HG03565 (cell line): ENCODE results near the gene CTNNA2.

Source experiments
- ATAC-seq: cut with Tn5 transposase; IDR thresholded peaks from one replicate; pipeline ENCODE4 v1.9.1; 2021; ENCODE audit warnings: mild to moderate bottlenecking, moderate library complexity; ENCODE audit not compliant: unreplicated experiment

The CTNNA2 gene

DNA sequence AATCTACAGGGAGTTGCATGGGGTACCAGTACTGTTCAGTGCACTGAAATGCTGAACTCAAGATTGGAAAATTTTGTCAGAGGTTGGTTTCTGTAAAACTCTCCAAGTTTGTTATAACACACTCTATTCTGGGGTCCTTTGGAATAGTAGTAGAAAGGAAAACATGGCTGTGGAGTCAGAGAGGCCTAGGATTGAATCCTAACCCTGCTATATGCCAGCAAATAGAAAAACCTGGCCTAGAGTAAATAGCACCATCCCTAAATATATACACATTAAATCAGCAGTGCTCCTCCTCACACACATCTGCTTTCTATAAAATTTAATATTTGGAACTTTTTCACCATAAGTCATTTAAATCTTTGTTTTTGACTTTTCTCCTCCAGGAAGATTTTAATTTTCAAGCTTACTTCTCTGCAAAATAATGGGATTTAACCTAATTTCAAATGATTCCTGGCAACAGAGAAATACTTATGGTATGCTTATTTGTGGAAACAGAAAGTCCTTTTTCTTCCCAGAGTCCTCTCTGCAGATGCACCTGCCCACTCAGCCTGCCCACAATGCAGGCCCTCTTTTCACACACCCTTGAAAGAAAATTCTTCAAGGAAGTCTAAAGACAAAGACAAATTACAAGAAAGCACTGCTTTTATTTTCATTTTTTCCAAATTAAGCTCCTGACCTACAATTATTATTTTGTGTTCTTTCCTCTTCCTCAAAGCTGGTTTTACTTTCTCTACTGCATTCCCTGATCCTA, 989.2 kb downstream of the CTNNA2 start:
- no peak for ATAC-seq

DNA sequence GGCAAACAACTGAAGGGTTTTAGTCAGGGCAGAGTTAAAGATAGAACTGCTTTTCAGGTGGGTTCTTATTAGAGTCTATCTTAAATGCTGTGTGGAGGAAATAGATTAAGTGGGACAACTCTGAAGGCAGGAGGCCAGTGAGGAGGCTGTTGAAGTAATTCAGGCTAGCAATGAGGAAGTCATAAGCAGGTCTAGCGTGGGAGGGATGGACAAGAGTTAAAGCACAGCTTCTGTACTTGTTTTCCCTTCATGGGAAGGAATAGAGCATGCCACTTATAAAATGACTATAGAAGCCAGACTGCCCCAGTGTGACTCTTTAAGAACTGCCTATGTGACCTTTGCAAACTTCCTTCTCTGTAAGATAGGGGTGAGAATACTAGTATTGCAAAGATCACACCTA, 993.7 kb downstream of the CTNNA2 start:
- no peak for ATAC-seq

DNA sequence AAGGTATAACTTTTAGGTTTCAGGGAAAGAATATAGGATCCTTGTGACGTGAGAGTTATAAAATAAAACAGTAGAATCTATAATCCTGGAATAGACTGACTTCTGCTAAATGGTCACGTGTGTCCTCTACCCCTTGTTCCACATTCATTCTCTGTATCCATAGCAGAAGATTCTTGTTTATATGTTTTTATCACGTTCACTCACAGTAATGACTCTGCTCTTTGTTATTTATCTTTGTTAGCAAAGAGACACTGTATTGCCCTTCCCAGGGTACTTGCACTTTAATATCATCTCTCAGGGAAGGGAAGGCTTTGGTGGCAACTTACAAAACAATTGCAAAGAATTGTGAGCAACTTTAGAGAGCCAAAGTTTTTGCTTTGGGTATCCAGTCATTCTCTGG, 997.9 kb downstream of the CTNNA2 start:
- no peak for ATAC-seq

GRCh38 chr2:80515964-80516363, 1003.1 kb downstream of the CTNNA2 start:
- ATAC-seq, result no peak

DNA sequence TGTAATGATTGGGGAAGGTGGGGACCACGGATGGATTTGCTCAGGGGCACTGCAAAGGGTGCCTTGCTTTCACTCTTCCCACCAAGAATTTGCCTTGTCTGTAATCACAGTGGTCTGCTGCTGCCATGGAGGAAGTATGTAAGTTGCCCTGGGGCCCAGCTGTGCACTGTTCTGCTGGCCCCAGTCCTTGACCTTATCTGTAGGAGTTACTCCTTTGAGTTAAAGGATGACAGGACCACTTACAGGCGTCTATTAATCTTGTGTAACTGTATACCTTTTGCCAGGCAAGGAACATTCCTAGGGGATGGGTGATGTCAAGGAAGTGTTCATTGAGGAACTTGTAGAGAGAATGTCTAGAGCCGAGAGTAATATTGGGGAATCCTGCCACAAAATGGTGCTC, 1004.5 kb downstream of the CTNNA2 start:
- ATAC-seq, result no peak

- no peak for ATAC-seq
Observed at GRCh38 chr2:80519121-80519643, 1006.3 kb downstream of the CTNNA2 start.

DNA sequence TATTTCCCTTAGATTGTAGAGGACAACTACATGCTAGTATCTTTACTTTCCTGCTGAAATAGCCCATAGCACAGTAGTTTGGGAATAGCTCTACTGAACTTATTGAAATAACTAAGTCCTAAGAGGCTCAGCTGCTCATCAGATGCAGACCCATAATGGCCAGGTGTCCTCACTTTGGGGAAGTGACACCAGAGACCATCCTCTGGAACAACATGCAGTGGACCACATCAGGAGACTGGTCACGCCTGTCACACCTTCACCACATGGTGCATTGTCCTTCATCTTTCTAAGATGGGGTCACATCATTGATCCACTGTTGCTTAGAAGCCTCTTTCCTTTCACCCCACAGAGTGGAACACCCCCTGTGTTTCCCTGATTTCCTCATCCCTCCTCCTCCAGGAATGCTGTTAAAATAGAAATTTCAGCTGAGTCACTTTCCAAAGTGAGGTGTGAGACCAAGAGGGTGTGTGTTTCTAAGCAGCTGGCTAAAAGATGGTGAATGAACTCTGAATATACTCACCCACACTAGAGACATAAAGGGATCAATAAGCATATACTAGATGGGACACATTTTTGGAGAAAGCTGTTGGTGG, 1006.9 kb downstream of the CTNNA2 start:
- ATAC-seq, result no peak

- peak; percentile 79 for ATAC-seq
Observed at GRCh38 chr2:80525152-80525551, 1012.3 kb downstream of the CTNNA2 start.

GRCh38 chr2:80527119-80527518, 1014.3 kb downstream of the CTNNA2 start:
- ATAC-seq, result no peak

DNA sequence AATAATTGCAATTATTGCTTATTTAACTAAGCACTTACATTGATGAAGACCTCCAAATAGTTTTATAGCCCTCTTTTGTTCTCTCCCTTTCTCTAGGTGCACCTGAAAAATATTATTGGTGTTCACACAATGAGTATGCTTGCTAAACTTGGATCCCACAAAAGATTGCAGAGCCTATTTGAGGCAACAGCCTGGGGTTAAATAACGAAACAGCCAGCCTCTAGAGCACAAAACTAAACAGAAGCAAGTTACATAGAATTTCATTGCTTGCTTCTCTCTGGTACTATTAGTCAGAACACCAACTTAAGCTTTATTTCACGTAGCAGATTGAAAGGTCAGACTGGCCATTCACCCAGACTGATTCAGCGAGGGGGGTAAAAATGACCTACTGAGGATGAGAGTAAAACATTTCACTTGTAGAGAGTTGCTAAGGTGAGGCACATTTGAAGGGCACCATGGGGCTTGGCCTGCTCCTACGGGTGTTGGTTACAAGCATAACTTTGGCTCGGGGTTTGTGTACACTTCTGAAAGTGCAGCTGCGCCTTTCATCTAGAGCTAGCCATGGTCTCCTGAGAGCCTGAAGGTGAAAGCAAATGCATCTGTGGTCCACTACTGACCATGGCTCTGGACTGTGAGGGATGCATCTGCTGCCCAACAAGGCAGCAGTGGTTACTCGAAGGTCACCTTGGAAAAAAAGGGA, 1016.8 kb downstream of the CTNNA2 start:
- no peak for ATAC-seq

- peak; percentile 81 for ATAC-seq
Observed at GRCh38 chr2:80530442-80531064, 1017.7 kb downstream of the CTNNA2 start.

DNA sequence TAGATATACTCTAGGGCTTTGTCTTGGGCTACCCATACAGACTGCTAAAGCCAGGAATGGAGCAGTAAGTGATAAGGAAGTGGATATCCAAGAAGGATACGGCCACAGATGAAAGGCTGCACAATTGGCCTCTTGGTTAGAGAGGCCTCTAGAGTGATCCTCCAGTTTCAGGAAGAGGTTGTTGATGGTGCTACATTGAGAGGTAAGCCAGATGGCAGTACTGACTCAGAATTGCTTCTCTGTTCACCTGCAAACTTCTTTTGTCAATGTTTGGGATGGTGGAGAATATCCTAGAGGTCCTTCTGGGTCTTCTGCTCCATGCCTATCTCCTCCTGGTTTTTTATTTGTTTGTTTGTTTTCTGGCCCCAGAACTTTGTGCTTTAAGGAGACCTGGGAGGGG, 1018.5 kb downstream of the CTNNA2 start:
- ATAC-seq, result no peak

DNA sequence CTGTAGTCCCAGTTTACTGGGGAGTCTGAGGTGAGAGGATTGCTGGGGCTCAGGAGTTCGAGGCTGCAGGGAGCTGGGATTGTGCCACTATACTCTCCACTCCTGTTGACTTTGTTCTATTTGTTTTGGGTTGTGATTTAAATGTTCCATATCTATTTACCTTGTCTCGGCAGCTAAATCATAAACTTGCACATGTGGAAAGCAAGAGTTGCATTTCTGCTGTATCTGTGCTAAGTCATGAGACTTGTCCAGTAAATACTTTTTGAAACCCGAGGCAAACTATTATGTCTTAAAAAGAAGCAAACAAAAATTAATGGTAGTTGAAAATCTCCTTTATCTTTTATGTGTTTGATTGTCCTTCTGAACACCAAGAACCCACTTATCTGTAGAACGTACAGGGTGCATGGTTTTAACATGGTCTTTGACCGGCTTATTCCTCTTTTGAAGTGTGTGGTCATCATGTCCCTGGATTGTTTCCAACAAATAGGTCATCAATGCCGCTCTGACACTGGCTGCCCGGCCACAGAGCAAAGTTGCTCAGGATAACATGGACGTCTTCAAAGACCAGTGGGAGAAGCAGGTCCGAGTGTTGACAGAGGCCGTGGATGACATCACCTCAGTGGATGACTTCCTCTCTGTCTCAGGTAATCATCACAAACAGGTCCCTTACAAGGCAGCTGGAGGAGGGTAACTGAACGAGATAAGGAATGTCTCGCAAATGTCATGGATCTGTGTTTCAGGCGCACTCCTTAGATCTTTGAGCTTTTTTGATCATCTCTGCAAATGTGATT, 1032.8 kb downstream of the CTNNA2 start:
- no peak for ATAC-seq

DNA sequence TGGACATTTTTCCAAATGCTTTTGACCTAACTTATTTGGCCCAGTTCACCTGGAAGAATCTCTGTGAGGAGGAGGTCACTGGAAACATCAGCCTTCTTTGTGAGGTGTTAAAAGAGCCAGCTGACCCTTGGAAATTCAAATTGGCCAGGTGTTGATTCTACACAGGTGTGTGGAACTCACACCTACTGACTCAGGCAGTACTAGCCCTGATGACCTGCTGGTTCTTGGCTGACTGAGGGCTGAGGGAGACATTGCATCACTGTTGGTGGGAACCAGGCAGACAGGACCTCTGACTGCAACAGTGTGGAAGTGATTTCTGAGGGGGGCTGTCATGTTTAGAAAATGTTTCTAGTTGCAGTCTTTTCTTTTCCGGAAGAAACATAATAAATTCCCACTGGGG, 1033.9 kb downstream of the CTNNA2 start:
- ATAC-seq, result no peak

DNA sequence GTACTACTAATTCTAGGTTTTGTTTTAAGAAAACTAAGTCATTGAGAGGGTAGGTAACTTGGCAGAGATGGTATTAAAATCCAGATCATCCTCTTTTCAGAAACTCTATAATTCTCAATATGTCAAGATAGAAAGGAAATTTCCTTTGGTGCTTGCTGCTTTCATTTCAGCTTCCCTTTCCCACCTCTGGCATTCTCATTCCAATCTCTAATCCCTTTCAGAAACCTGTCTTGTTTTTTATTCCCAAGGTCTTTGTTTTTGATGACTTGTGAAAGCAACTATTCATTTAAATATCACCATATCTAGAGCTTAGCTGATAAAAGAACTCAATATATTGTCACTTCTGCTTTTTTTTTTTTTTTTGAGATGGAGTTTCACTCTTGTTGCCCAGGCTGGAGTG, 1034.5 kb downstream of the CTNNA2 start:
- ATAC-seq, result no peak

- no peak for ATAC-seq
Observed at GRCh38 chr2:80548469-80548868, 1035.6 kb downstream of the CTNNA2 start.

DNA sequence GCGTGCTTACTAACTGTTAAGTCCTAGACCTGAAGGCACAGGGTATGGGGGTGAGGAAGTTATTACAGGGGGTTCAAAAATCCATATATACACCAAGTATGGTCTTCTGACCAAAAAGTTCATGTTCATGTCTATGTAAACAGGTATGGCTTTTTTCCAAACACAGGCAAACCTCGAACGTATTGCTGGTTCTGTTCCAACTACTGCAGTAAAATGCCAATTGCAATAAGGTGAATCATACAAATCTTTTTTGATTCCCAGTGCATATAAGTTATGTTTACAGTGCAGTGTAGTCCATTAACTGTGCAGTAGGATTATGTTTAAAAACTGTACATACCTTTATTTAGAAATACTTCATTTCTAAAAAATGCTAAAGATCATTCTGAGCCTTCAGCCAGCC, 1037.0 kb downstream of the CTNNA2 start:
- ATAC-seq, result no peak

DNA sequence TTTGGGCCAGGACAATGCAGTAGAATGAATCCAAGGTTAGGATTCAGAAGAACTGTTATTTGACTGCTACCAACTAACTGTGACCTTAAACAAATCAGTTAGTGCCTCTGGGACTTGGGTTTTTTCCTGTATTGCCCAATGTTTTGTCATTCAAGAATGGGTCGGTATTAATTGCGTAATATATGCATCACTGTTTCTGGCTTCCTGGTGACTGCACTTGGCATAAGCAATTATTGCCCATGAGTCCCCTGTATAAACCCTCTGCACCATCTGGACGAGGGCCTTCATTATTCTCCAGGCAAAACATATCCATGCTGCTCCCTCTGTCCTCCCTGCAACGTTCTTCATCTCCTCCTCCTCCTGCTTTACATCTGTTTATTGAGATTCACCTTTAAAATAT, 1047.5 kb downstream of the CTNNA2 start:
- ATAC-seq, result no peak

DNA sequence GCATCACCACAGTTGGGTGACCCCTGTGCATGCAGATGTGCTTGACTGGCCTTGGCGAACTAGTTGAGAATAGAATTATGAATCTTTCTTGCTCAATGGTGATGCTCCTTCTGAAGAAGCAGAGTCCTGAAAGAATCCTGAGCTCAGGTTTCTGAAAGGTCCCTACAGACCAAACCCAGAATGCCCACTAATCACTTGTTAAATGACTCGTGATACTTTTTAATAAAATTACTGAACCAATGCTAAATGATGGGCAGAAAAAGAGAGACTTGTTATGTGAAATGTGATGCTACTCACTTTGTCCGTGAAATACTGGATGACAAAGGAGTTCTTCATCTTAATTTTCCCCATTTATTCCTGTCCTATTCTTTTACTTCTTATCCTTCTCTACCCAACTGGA, 1055.2 kb downstream of the CTNNA2 start:
- ATAC-seq, result no peak

DNA sequence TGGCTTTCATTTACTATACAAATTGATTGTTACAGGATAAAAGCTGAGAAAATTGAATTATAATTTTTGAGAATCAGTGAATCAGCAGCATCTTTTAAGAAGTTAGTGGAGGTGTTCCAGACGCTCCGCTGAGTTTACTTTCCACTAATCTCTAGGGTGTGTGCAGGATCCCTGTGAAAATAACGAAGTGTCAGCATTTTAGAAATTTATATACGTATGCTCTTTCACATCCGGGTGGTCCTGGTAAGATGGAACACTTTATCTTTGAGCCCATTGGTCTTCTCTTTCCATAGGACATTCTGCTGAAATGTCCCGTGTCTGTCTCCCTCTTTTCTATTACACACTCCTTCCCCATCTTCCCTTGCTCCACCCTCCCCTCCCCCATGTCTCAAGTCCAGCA, 1060.3 kb downstream of the CTNNA2 start:
- no peak for ATAC-seq

DNA sequence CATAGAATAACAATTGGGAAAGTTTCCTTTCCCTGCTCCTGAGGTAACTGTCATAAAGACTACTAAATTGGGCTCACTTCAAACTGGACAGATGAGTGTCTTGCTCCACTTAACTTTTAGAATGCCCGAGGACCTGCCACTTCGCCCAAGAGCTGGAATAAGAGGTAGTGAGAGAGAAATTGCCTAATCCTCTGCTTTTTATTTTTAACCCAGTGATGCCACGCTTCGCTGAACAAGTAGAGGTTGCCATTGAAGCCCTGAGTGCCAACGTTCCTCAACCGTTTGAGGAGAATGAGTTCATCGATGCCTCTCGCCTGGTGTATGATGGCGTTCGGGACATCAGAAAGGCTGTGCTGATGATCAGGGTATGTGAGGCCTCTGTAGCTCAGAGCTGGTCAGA, 1061.1 kb downstream of the CTNNA2 start:
- ATAC-seq, result no peak
